K562 (cell line): ENCODE data around the gene ARHGAP23. TPM values are rescaled to one million over a fixed set of nuclear protein-coding genes. Genes with fewer than 3 reads are reported as not detected.

Source experiments
- ATAC-seq: fragments of 200-7000 bp; cut with Tn5 transposase; 3 replicates; pipeline ENCODE4 v1.9.1; 2020; ENCODE audit warnings: moderate library complexity
- BruUV-seq: library from RNA; stranded (reverse); fragments of 400-500 nt; replicated peaks from 2 replicates; lab custom pipeline; 2021; lab: Mats Ljungman, UMichigan
- CTCF ChIA-PET: fragments of 300-600 bp; formaldehyde crosslinking; extraction: SDS; loops from one replicate; lab custom pipeline; 2021; ENCODE audit warnings: low intra/inter-chr PET ratio; lab: Yijun Ruan, JAX
- POLR2A ChIA-PET: fragments of 300-600, 350-650 bp; sonication (Branson Sonifier 250); formaldehyde crosslinking; extraction: SDS; loops from one replicate; lab custom pipeline; 2021; ENCODE audit warnings: antibody characterized with exemption, inconsistent platforms; lab: Yijun Ruan, JAX
- DNase-seq, 4 experiments: peaks; one replicate each; pipeline versions ENCODE4 v3.0.0 to v3.0.0-alpha.2; 2011 to 2018; ENCODE audit warnings: low spot score in 3 of 4, mixed read lengths in 3 of 4; ENCODE audit errors: extremely low read depth in 1 of 4
- FAIRE-seq: peaks from 2 replicates; lab custom pipeline; 2011; peaks lifted over from hg19 to GRCh38; lab: Jason Lieb, UNC
- H2AFZ ChIP-seq: 2 replicates; pipeline ENCODE4 v1.6.0; 2011; ENCODE audit warnings: low read depth, low read length, control low read depth, inconsistent platforms
- H3K27ac ChIP-seq: fragments of 200-600 bp; 3 replicates; pipeline ENCODE4 v1.8.0; 2011; ENCODE audit warnings: low read depth, mild to moderate bottlenecking, control low read depth, inconsistent platforms, low read length, moderate library complexity, mixed read lengths; ENCODE audit errors: extremely low read depth
- H3K27me3 ChIP-seq, 2 experiments: fragments of 300-600 bp in 1 of 2; 2 replicates in 1 of 2; 3 replicates in 1 of 2; pipeline versions ENCODE4 v1.6.0 to v1.8.0; 2011; ENCODE audit warnings: inconsistent platforms in 2 of 2, low read length in 2 of 2, mild to moderate bottlenecking in 1 of 2, mixed read lengths in 1 of 2, moderate library complexity in 1 of 2; ENCODE audit not compliant: control insufficient read depth in 2 of 2, insufficient read depth in 2 of 2
- H3K36me3 ChIP-seq: fragments of 300-600 bp; 3 replicates; pipeline ENCODE4 v1.8.0; 2011; ENCODE audit warnings: mild to moderate bottlenecking, low read length, inconsistent platforms; ENCODE audit not compliant: control insufficient read depth, insufficient read depth
- H3K4me1 ChIP-seq, 2 experiments: fragments of 200-600 bp in 1 of 2; replicated peaks in 1 of 2; 2 replicates in 1 of 2; 3 replicates in 1 of 2; pipeline versions ENCODE4 v1.5.1 to v1.8.0; 2011; ENCODE audit warnings: inconsistent platforms in 2 of 2, low read length in 2 of 2, mild to moderate bottlenecking in 1 of 2, mixed read lengths in 1 of 2, moderate library complexity in 1 of 2; ENCODE audit not compliant: control insufficient read depth in 2 of 2, insufficient read depth in 2 of 2
- H3K4me2 ChIP-seq: 2 replicates; pipeline ENCODE4 v1.6.1; 2011; ENCODE audit warnings: low read length, control low read depth, inconsistent platforms, mixed read lengths; ENCODE audit not compliant: insufficient read depth
- H3K4me3 ChIP-seq: fragments of 200-600 bp; sonication (generic), shearing (Covaris generic); 2 replicates; pipeline ENCODE4 v1.5.1; 2016; ENCODE audit warnings: control low read depth, inconsistent platforms
- H3K79me2 ChIP-seq: fragments of 200-600 bp; 3 replicates; pipeline ENCODE4 v1.8.0; 2011; ENCODE audit warnings: low read length, inconsistent platforms; ENCODE audit not compliant: control insufficient read depth, insufficient read depth
- H3K9ac ChIP-seq, 2 experiments: 2 replicates each; pipeline versions ENCODE4 v1.6.0 to v1.6.1; 2011; ENCODE audit warnings: low read depth in 2 of 2, low read length in 2 of 2, control low read depth in 1 of 2, inconsistent platforms in 1 of 2, mild to moderate bottlenecking in 1 of 2, mixed read lengths in 1 of 2; ENCODE audit not compliant: insufficient read depth in 1 of 2
- H3K9me1 ChIP-seq: one replicate; pipeline ENCODE4 v1.6.0; 2011; ENCODE audit warnings: inconsistent platforms, mild to moderate bottlenecking, low read length, moderate library complexity; ENCODE audit not compliant: control insufficient read depth, insufficient read depth
- H3K9me3 ChIP-seq: replicated peaks from 2 replicates; pipeline ENCODE4 v1.5.1; 2011; ENCODE audit warnings: low read depth, low read length, inconsistent platforms; ENCODE audit not compliant: control insufficient read depth, insufficient read depth
- H4K20me1 ChIP-seq: replicated peaks from 2 replicates; pipeline ENCODE4 v1.6.1; 2011; ENCODE audit warnings: low read length, inconsistent platforms, mixed read lengths; ENCODE audit not compliant: control insufficient read depth, insufficient read depth
- MEIS2 ChIP-seq: fragments of 450-650 bp; IDR thresholded peaks from 2 replicates; pipeline ENCODE4 v1.6.1; 2014; ENCODE audit warnings: mild to moderate bottlenecking; ENCODE audit not compliant: partially characterized antibody
- POLR3A ChIP-seq: IDR thresholded peaks from 2 replicates; pipeline ENCODE4 v1.6.1; 2011; ENCODE audit warnings: borderline replicate concordance, mild to moderate bottlenecking, moderate library complexity; ENCODE audit not compliant: insufficient read length, insufficient read depth; ENCODE audit errors: extremely low read depth
- WGBS: fragments of 100-300 bp; shearing (Covaris generic); methylation state at CpG from one replicate; pipeline ENCODE4 v1.1.6; 2016; ENCODE audit warnings: low coverage, mixed read lengths; ENCODE audit not compliant: insufficient coverage; ENCODE audit errors: missing lambda C conversion rate; 5-methylcytosine and 5-hydroxymethylcytosine counted together
- in situ Hi-C: fragments of 300-500 bp; cut with MboI; formaldehyde crosslinking; loops from 4 replicates; pipeline ENCODE4 v1.15.0; 2018; ENCODE audit warnings: inconsistent platforms, mixed read lengths
- intact Hi-C: fragments of 100-400 bp; cut with micrococcal nuclease; formaldehyde crosslinking; loops from 2 replicates; pipeline ENCODE4 v1.14.2; 2022
- polyA plus RNA-seq, 8 experiments: library from polyadenylated mRNA; depleted of rRNA in 4 of 8; stranded (reverse) in 5 of 8; unstranded in 3 of 8; fragments of >200 nt; fragmentation: Nextera tagmentation in 2 of 8; fragmentation: Illumina TruSeq in 1 of 8; extraction: Ambion mirVana in 2 of 8; extraction: Trizol in 1 of 8; gene quantifications; 2 replicates each; pipeline versions ENCODE4 v1.2.1 to v1.2.3, GENCODE V29; 2011 to 2014; ENCODE audit warnings: inconsistent platforms in 1 of 8, missing spikeins in 1 of 8
- total RNA-seq, 7 experiments: library from RNA; depleted of rRNA in 6 of 7; stranded (reverse); fragments of >200 nt in 6 of 7; fragmentation: Illumina TruSeq in 2 of 7; extraction: Trizol in 2 of 7; gene quantifications; 2 replicates each; pipeline versions ENCODE4 v1.2.1 to v1.2.3, GENCODE V29; 2011 to 2021; ENCODE audit warnings: low replicate concordance in 1 of 7
- TF ChIP-seq, protein P1 (sequence below): fragments of 450-650 bp; IDR thresholded peaks from 2 replicates; pipeline ENCODE4 v1.6.1; 2014; ENCODE audit warnings: low read depth, mild to moderate bottlenecking, moderate library complexity, borderline replicate concordance
- TF ChIP-seq, protein P2 (sequence below): fragments of 450-650 bp; IDR thresholded peaks from 2 replicates; pipeline ENCODE4 v1.6.1; 2016
- TF ChIP-seq, protein P3 (sequence below), 2 experiments: IDR thresholded peaks in 1 of 2; conservative IDR thresholded peaks in 1 of 2; 2 replicates each; pipeline ENCODE4 v1.6.1; 2016; ENCODE audit warnings: low read depth in 2 of 2, mild to moderate bottlenecking in 1 of 2, missing compliant biosample characterization in 1 of 2, missing genetic modification characterization in 1 of 2, moderate library complexity in 1 of 2

The ARHGAP23 gene
- total and polyA plus RNA-seq, 9 of the 15 experiments (the other 6 are each of a cell fraction or from before 2014, with no cell fraction given): 0.01 to 2.7 (median 0.70) TPM

DNA sequence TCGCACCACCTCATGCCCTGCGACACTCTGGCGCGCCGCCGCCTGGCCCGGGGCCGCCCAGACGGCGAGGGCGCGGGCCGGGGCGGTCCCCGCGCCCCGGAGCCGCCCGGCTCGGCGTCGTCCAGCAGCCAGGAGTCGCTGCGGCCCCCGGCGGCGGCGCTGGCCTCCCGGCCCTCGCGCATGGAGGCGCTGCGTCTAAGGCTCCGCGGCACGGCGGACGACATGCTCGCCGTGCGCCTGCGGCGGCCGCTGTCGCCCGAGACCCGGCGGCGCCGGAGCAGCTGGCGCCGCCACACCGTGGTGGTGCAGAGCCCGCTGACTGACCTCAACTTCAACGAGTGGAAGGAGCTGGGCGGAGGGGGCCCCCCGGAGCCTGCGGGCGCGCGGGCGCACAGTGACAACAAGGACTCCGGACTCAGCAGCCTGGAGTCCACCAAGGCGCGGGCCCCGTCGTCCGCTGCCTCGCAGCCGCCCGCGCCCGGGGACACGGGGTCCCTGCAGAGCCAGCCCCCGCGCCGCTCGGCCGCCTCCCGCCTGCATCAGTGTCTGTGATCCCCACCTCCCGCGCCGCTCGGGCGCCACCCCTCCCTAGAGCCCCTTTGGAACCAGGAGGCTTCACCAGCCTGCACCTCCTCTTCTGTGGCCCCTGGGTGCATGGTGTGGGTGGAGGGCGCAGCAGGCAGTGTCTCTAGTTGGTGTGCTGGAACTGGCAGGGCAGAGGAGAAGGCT lies 82.3 kb downstream of the ARHGAP23 start (continued):
- TF ChIP-seq, protein P1, sequence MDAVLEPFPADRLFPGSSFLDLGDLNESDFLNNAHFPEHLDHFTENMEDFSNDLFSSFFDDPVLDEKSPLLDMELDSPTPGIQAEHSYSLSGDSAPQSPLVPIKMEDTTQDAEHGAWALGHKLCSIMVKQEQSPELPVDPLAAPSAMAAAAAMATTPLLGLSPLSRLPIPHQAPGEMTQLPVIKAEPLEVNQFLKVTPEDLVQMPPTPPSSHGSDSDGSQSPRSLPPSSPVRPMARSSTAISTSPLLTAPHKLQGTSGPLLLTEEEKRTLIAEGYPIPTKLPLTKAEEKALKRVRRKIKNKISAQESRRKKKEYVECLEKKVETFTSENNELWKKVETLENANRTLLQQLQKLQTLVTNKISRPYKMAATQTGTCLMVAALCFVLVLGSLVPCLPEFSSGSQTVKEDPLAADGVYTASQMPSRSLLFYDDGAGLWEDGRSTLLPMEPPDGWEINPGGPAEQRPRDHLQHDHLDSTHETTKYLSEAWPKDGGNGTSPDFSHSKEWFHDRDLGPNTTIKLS: no peak

DNA sequence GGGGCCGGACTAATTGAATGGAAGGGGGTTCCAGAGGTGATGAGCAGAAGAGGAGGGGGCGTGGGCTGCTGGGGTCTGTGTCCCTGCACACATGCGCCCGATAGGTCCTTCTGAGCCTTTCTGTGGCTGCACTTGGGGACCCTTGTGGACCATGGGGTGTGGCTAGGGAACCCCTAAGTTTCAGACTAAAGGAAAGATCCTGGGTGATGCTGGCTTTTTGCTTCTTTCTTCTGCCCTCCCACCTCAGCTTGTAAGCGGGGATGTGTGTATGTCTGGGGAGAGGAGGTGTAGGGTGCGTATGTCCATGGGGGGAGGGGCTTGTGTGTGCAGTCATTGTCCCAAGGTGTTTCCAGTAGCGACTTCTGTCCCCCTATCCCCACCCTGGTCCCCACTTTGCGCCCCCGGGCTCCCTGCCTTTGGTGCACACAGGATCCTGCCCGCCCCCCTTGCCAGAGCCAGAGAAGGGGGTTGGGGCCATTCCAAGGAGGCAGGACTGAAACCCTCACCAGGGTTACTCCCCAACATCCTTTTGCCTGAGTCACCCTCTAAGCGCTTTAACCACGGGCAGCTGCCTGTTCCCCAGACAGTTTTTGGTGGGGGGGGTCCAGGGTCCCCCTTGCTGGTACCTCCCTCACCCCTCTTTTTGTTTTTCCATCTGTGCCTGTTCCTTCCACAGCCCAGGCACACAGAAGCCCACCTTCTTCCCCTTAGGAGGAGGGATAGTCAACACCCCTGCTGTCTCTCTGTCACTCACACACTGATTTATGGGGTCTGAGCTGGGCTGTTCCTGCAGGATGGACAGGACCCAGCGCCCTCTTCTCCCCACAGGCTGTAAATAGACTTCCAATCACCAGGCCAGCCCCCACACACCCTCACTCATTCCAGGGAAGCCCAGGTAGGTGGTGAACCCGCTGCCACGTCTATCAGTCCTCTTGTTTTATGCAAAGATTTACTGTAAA lies 83.2 kb downstream of the ARHGAP23 start:
- Histone ChIP-seq H3K79me2 (no peaks in the 10 kb centered on the region), H3K27ac (no peak overlapping the region), H3K36me3 (no peaks in the 10 kb centered on the region), H3K4me1 (peaks cover 0 to 22% of the 10 kb centered on the region in 2 experiments; a peak in 2 of 5 replicates), H4K20me1 (peaks cover 6% of the 10 kb centered on the region), H3K9me1 (no peaks in the 10 kb centered on the region), H3K27me3 (peaks cover 3 to 30% of the 10 kb centered on the region in 2 experiments; a peak in 3 of 5 replicates), H3K4me3 (no peak overlapping the region), H3K9ac (no peak overlapping the region), H2AFZ (no peak overlapping the region), H3K4me2 (no peak overlapping the region), H3K9me3 (no peaks in the 10 kb centered on the region)
- ATAC-seq: no peak
- 10% methylated on average over 13 of the region's 15 CpGs for whole genome bisulfite sequencing
- TF ChIP-seq MEIS2 (peak; percentile 64), POLR3A (no peak)
- TF ChIP-seq, protein P2, sequence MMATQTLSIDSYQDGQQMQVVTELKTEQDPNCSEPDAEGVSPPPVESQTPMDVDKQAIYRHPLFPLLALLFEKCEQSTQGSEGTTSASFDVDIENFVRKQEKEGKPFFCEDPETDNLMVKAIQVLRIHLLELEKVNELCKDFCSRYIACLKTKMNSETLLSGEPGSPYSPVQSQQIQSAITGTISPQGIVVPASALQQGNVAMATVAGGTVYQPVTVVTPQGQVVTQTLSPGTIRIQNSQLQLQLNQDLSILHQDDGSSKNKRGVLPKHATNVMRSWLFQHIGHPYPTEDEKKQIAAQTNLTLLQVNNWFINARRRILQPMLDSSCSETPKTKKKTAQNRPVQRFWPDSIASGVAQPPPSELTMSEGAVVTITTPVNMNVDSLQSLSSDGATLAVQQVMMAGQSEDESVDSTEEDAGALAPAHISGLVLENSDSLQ: peak; percentile 88
- TF ChIP-seq, protein P3, sequence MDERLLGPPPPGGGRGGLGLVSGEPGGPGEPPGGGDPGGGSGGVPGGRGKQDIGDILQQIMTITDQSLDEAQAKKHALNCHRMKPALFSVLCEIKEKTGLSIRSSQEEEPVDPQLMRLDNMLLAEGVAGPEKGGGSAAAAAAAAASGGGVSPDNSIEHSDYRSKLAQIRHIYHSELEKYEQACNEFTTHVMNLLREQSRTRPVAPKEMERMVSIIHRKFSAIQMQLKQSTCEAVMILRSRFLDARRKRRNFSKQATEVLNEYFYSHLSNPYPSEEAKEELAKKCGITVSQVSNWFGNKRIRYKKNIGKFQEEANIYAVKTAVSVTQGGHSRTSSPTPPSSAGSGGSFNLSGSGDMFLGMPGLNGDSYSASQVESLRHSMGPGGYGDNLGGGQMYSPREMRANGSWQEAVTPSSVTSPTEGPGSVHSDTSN (CRISPR knock-in tag; IDR thresholded peaks at IDR 0.05; ENCODE audit: low read depth): no peak
- TF ChIP-seq, protein P3 (tag; conservative IDR thresholded peaks at IDR 0.05; ENCODE audit: low read depth): peak; percentile 52
- no TSS peak for BruUV-seq
- CTCF ChIA-PET: no interaction called here
- no peak for FAIRE-seq
- DNase-seq: peak in 1 of 4 experiments; percentile 6
- intact Hi-C loops (no loop called here), in situ Hi-C loops (no loop called here)
- POLR2A ChIA-PET: interaction anchor here (0.6 to 1.7 kb wide), 2 partner anchors 14 to 98 kb away, joined by 3 to 4 read pairs; no protein-coding TSS in a partner anchor
